HepG2 (cell line): ENCODE data around the gene ADAT3. TPM values are rescaled to one million over a fixed set of nuclear protein-coding genes. Genes with fewer than 3 reads are reported as not detected.

Experiments used
- ATAD3A ChIP-seq: sonication (generic); formaldehyde crosslinking; IDR thresholded peaks from 2 replicates; pipeline ENCODE4 v1.4.0; 2020; ENCODE audit warnings: missing genetic modification reagents
- ELF4 ChIP-seq: sonication (generic); formaldehyde crosslinking; IDR thresholded peaks from 2 replicates; pipeline ENCODE4 v1.5.0; 2020; ENCODE audit warnings: missing genetic modification reagents, mild to moderate bottlenecking, moderate library complexity, borderline replicate concordance
- GTF3A ChIP-seq: sonication (generic); formaldehyde crosslinking; conservative IDR thresholded peaks from 2 replicates; pipeline ENCODE4 v1.4.0; 2020; ENCODE audit warnings: mild to moderate bottlenecking, missing genetic modification reagents
- GZF1 ChIP-seq: sonication (generic); formaldehyde crosslinking; IDR thresholded peaks from 2 replicates; pipeline ENCODE4 v1.5.1; 2020; ENCODE audit warnings: mild to moderate bottlenecking, missing genetic modification reagents
- MBNL3 ChIP-seq: fragments of 250-450 bp; sonication (Bioruptor Pico); conservative IDR thresholded peaks from 2 replicates; pipeline ENCODE4 v1.8.0; 2022; ENCODE audit warnings: mild to moderate bottlenecking, inconsistent platforms
- MED13 ChIP-seq: sonication (generic); formaldehyde crosslinking; IDR thresholded peaks from 2 replicates; pipeline ENCODE4 v1.5.0; 2020; ENCODE audit warnings: missing genetic modification reagents
- PITX1 ChIP-seq: sonication (generic); formaldehyde crosslinking; IDR thresholded peaks from 2 replicates; pipeline ENCODE4 v1.5.1; 2020; ENCODE audit warnings: mild to moderate bottlenecking, missing genetic modification reagents
- RBAK ChIP-seq: sonication (generic); formaldehyde crosslinking; IDR thresholded peaks from 2 replicates; pipeline ENCODE4 v1.5.1; 2020; ENCODE audit warnings: mild to moderate bottlenecking, missing genetic modification reagents
- TRIM24 ChIP-seq: sonication (generic); formaldehyde crosslinking; IDR thresholded peaks from 2 replicates; pipeline ENCODE4 v1.8.0; 2022; ENCODE audit warnings: mild to moderate bottlenecking, missing genetic modification reagents
- ZKSCAN5 ChIP-seq: sonication (generic); formaldehyde crosslinking; IDR thresholded peaks from 2 replicates; pipeline ENCODE4 v1.5.1; 2020; ENCODE audit warnings: mild to moderate bottlenecking, missing genetic modification reagents
- ZNF546 ChIP-seq: sonication (generic); formaldehyde crosslinking; conservative IDR thresholded peaks from 2 replicates; pipeline ENCODE4 v1.8.1; 2023; ENCODE audit warnings: mild to moderate bottlenecking, missing genetic modification reagents
- ZNF713 ChIP-seq: sonication (generic); formaldehyde crosslinking; IDR thresholded peaks from 2 replicates; pipeline ENCODE4 v1.4.0; 2020; ENCODE audit warnings: mild to moderate bottlenecking, missing genetic modification reagents
- polyA plus RNA-seq, 8 experiments: library from polyadenylated mRNA; depleted of rRNA in 3 of 8; stranded (reverse) in 7 of 8; unstranded in 1 of 8; fragments of >200 nt; fragmentation: Illumina TruSeq in 4 of 8; extraction: Trizol in 4 of 8; gene quantifications; 2 replicates each; pipeline versions ENCODE4 v1.2.1 to v1.2.3, GENCODE V29; 2011 to 2016; ENCODE audit warnings: low read depth in 4 of 8, missing spikeins in 1 of 8, mixed read lengths in 1 of 8; ENCODE audit not compliant: insufficient read depth in 1 of 8
- total RNA-seq, 5 experiments: library from RNA; depleted of rRNA; stranded (reverse); fragments of >200 nt; fragmentation: Illumina TruSeq; extraction: Trizol; gene quantifications; 2 replicates each; pipeline ENCODE4 v1.2.3, GENCODE V29; 2016; ENCODE audit warnings: low read depth in 1 of 5
- TF ChIP-seq, protein P1 (sequence below): sonication (generic); formaldehyde crosslinking; IDR thresholded peaks from 2 replicates; pipeline ENCODE4 v1.4.0; 2020; ENCODE audit warnings: missing genetic modification reagents
- TF ChIP-seq, protein P2 (sequence below): sonication (generic); formaldehyde crosslinking; IDR thresholded peaks from 2 replicates; pipeline ENCODE4 v1.4.0; 2020; ENCODE audit warnings: missing genetic modification reagents
- TF ChIP-seq, protein P3 (sequence below): sonication (generic); formaldehyde crosslinking; IDR thresholded peaks from 2 replicates; pipeline ENCODE4 v1.9.0; 2021; ENCODE audit warnings: missing genetic modification reagents, borderline replicate concordance
- TF ChIP-seq, protein P4 (sequence below): sonication (generic); formaldehyde crosslinking; IDR thresholded peaks from 2 replicates; pipeline ENCODE4 v1.5.1; 2020; ENCODE audit warnings: mild to moderate bottlenecking, missing genetic modification reagents, moderate library complexity

ADAT3 gene
- total and polyA plus RNA-seq, 2 of the 13 experiments (the other 11 are each of a cell fraction or from before 2014, with no cell fraction given), result 0.95 to 3.5 TPM

DNA sequence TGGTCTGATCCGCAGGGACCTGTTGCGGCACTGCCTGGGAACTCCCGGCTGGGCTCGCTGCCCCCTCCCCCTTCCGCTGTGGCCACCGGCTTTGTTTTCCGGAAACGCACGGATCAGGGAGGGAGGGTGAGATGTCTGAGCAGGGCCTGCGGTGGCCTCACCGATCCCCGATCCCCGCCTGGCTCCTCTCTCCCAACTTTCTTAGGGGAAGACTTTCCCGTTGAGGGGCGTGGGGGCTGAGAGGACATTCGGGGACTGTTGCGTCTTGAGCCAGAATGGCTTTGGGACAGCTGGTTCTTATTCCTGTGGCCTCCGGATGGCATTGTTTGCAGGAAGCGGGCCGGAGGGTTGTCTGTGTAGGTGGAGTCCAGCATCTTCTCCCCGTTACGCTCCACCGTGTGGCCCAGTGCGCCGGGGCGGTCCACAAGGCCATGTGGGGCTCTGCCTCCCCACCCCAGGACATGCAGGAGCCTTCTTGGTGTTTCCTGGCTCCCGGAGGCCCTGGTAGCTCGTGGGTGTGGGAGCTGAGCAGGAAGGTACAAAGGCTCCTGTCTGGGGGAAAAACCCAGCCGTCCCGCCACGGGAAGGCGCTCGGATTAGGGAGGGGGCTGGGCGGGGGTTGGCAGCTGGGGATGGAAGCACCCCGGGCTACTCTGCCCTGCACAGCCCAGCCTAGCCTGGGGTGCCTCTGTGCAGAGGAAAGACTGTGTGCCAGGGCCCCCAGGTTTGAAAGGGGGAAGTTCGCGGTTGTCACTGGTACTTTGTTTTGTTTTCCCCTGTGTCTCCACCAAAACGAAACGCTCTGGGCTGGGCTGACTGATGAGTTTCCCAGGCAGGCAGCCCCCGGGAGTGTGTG is 37.1 kb downstream of the ADAT3 start (continued):
- TF ChIP-seq, protein P1, sequence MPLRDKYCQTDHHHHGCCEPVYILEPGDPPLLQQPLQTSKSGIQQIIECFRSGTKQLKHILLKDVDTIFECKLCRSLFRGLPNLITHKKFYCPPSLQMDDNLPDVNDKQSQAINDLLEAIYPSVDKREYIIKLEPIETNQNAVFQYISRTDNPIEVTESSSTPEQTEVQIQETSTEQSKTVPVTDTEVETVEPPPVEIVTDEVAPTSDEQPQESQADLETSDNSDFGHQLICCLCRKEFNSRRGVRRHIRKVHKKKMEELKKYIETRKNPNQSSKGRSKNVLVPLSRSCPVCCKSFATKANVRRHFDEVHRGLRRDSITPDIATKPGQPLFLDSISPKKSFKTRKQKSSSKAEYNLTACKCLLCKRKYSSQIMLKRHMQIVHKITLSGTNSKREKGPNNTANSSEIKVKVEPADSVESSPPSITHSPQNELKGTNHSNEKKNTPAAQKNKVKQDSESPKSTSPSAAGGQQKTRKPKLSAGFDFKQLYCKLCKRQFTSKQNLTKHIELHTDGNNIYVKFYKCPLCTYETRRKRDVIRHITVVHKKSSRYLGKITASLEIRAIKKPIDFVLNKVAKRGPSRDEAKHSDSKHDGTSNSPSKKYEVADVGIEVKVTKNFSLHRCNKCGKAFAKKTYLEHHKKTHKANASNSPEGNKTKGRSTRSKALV (CRISPR knock-in tag), result no peak; the same call in 1 of the 2 replicates
- TF ChIP-seq GTF3A (CRISPR knock-in tag) (no peak), ELF4 (CRISPR knock-in tag) (peak; percentile 57; the same call in 1 of the 2 replicates), MBNL3 (CRISPR knock-in tag) (no peak), ZNF713 (CRISPR knock-in tag) (no peak), MED13 (CRISPR knock-in tag) (no peak), ZKSCAN5 (CRISPR knock-in tag) (no peak), ZNF546 (CRISPR knock-in tag) (no peak), RBAK (no peak), GZF1 (no peak), TRIM24 (CRISPR knock-in tag) (no peak), PITX1 (CRISPR knock-in tag) (peak; percentile 54; the same call in 1 of the 2 replicates), ATAD3A (CRISPR knock-in tag) (no peak)
- TF ChIP-seq, protein P2, sequence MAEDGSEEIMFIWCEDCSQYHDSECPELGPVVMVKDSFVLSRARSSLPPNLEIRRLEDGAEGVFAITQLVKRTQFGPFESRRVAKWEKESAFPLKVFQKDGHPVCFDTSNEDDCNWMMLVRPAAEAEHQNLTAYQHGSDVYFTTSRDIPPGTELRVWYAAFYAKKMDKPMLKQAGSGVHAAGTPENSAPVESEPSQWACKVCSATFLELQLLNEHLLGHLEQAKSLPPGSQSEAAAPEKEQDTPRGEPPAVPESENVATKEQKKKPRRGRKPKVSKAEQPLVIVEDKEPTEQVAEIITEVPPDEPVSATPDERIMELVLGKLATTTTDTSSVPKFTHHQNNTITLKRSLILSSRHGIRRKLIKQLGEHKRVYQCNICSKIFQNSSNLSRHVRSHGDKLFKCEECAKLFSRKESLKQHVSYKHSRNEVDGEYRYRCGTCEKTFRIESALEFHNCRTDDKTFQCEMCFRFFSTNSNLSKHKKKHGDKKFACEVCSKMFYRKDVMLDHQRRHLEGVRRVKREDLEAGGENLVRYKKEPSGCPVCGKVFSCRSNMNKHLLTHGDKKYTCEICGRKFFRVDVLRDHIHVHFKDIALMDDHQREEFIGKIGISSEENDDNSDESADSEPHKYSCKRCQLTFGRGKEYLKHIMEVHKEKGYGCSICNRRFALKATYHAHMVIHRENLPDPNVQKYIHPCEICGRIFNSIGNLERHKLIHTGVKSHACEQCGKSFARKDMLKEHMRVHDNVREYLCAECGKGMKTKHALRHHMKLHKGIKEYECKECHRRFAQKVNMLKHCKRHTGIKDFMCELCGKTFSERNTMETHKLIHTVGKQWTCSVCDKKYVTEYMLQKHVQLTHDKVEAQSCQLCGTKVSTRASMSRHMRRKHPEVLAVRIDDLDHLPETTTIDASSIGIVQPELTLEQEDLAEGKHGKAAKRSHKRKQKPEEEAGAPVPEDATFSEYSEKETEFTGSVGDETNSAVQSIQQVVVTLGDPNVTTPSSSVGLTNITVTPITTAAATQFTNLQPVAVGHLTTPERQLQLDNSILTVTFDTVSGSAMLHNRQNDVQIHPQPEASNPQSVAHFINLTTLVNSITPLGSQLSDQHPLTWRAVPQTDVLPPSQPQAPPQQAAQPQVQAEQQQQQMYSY (CRISPR knock-in tag), result no peak
- TF ChIP-seq, protein P3, sequence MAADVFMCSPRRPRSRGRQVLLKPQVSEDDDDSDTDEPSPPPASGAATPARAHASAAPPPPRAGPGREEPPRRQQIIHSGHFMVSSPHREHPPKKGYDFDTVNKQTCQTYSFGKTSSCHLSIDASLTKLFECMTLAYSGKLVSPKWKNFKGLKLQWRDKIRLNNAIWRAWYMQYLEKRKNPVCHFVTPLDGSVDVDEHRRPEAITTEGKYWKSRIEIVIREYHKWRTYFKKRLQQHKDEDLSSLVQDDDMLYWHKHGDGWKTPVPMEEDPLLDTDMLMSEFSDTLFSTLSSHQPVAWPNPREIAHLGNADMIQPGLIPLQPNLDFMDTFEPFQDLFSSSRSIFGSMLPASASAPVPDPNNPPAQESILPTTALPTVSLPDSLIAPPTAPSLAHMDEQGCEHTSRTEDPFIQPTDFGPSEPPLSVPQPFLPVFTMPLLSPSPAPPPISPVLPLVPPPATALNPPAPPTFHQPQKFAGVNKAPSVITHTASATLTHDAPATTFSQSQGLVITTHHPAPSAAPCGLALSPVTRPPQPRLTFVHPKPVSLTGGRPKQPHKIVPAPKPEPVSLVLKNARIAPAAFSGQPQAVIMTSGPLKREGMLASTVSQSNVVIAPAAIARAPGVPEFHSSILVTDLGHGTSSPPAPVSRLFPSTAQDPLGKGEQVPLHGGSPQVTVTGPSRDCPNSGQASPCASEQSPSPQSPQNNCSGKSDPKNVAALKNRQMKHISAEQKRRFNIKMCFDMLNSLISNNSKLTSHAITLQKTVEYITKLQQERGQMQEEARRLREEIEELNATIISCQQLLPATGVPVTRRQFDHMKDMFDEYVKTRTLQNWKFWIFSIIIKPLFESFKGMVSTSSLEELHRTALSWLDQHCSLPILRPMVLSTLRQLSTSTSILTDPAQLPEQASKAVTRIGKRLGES (CRISPR knock-in tag), result no peak
- TF ChIP-seq, protein P4, sequence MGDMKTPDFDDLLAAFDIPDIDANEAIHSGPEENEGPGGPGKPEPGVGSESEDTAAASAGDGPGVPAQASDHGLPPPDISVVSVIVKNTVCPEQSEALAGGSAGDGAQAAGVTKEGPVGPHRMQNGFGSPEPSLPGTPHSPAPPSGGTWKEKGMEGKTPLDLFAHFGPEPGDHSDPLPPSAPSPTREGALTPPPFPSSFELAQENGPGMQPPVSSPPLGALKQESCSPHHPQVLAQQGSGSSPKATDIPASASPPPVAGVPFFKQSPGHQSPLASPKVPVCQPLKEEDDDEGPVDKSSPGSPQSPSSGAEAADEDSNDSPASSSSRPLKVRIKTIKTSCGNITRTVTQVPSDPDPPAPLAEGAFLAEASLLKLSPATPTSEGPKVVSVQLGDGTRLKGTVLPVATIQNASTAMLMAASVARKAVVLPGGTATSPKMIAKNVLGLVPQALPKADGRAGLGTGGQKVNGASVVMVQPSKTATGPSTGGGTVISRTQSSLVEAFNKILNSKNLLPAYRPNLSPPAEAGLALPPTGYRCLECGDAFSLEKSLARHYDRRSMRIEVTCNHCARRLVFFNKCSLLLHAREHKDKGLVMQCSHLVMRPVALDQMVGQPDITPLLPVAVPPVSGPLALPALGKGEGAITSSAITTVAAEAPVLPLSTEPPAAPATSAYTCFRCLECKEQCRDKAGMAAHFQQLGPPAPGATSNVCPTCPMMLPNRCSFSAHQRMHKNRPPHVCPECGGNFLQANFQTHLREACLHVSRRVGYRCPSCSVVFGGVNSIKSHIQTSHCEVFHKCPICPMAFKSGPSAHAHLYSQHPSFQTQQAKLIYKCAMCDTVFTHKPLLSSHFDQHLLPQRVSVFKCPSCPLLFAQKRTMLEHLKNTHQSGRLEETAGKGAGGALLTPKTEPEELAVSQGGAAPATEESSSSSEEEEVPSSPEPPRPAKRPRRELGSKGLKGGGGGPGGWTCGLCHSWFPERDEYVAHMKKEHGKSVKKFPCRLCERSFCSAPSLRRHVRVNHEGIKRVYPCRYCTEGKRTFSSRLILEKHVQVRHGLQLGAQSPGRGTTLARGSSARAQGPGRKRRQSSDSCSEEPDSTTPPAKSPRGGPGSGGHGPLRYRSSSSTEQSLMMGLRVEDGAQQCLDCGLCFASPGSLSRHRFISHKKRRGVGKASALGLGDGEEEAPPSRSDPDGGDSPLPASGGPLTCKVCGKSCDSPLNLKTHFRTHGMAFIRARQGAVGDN (CRISPR knock-in tag), result peak; percentile 84
